GM18511 (cell line): ENCODE results near the gene RTL5.

Experiments used
- ATAC-seq: cut with Tn5 transposase; IDR thresholded peaks from one replicate; pipeline ENCODE4 v1.9.1; 2021; ENCODE audit warnings: mild to moderate bottlenecking, moderate library complexity; ENCODE audit not compliant: unreplicated experiment

RTL5 gene

GRCh38 chrX:72110051-72110875 is 21.5 kb downstream of the RTL5 start:
- ATAC-seq = no peak

GRCh38 chrX:72108666-72109065 is 23.0 kb downstream of the RTL5 start:
- no peak for ATAC-seq

GRCh38 chrX:72107841-72108595 is 23.7 kb downstream of the RTL5 start:
- ATAC-seq = no peak

GRCh38 chrX:72107320-72107719 is 24.4 kb downstream of the RTL5 start:
- no peak for ATAC-seq

- peak; percentile 38 for ATAC-seq
These were observed 26.3 kb downstream of the RTL5 start for GRCh38 chrX:72105436-72105835.

GRCh38 chrX:72102760-72103159 is 29.0 kb downstream of the RTL5 start:
- ATAC-seq = no peak

- ATAC-seq = no peak
These were observed 29.6 kb downstream of the RTL5 start for GRCh38 chrX:72102126-72102525.

GRCh38 chrX:72101597-72102037 is 30.1 kb downstream of the RTL5 start:
- no peak for ATAC-seq

- peak; percentile 82 for ATAC-seq
These were observed 30.8 kb downstream of the RTL5 start for GRCh38 chrX:72100824-72101351.

- ATAC-seq = no peak
These were observed 31.5 kb downstream of the RTL5 start for GRCh38 chrX:72100051-72100755.

GRCh38 chrX:72097098-72097497 is 34.6 kb downstream of the RTL5 start:
- no peak for ATAC-seq

GRCh38 chrX:72095370-72095769 is 36.3 kb downstream of the RTL5 start:
- ATAC-seq = no peak

GRCh38 chrX:72094894-72095293 is 36.8 kb downstream of the RTL5 start:
- ATAC-seq = peak; percentile 88

- ATAC-seq = no peak
These were observed 42.5 kb downstream of the RTL5 start for GRCh38 chrX:72089254-72089653.

GRCh38 chrX:72088761-72089160 is 43.0 kb downstream of the RTL5 start:
- ATAC-seq = no peak

- no peak for ATAC-seq
These were observed 44.7 kb downstream of the RTL5 start for GRCh38 chrX:72086995-72087394.

- no peak for ATAC-seq
These were observed 47.6 kb downstream of the RTL5 start for GRCh38 chrX:72084114-72084513.

GRCh38 chrX:72083291-72083690 is 48.4 kb downstream of the RTL5 start:
- no peak for ATAC-seq

- ATAC-seq = no peak
These were observed 50.0 kb downstream of the RTL5 start for GRCh38 chrX:72081605-72082320.

GRCh38 chrX:72080800-72081199 is 50.9 kb downstream of the RTL5 start:
- no peak for ATAC-seq

- no peak for ATAC-seq
These were observed 51.6 kb downstream of the RTL5 start for GRCh38 chrX:72080150-72080549.
